CD4-positive, alpha-beta T cell treated with Interferon alpha-2 for 1 hour (primary cell): ENCODE data around the gene WNT8A.

Source experiments
- DNase-seq, 2 donors: peaks; one replicate each; pipeline ENCODE4 v3.0.0-alpha.2; 2020 to 2022

The WNT8A gene

GRCh38 chr5:138092301-138092700 is 8.5 kb downstream of the WNT8A start:
- no peak for DNase-seq

- no peak for DNase-seq
Observed at GRCh38 chr5:138093036-138093435, 9.2 kb downstream of the WNT8A start.

- DNase-seq, result no peak
Observed at GRCh38 chr5:138095100-138095907, 11.5 kb downstream of the WNT8A start.

- no peak for DNase-seq
Observed at GRCh38 chr5:138096363-138096762, 12.5 kb downstream of the WNT8A start.

- DNase-seq, result no peak
Observed at GRCh38 chr5:138096997-138097828, 13.4 kb downstream of the WNT8A start.

- DNase-seq, result peak in 1 of 2 donors; percentile 1
Observed at GRCh38 chr5:138102454-138103318, 18.9 kb downstream of the WNT8A start.

- no peak for DNase-seq
Observed at GRCh38 chr5:138103319-138103637, 19.4 kb downstream of the WNT8A start.

- no peak for DNase-seq
Observed at GRCh38 chr5:138105709-138106108, 21.9 kb downstream of the WNT8A start.

- DNase-seq, result no peak
Observed at GRCh38 chr5:138107213-138107612, 23.4 kb downstream of the WNT8A start.

- no peak for DNase-seq
Observed at GRCh38 chr5:138109463-138110265, 25.8 kb downstream of the WNT8A start.

- DNase-seq, result no peak
Observed at GRCh38 chr5:138110266-138110963, 26.6 kb downstream of the WNT8A start.

GRCh38 chr5:138111181-138111580 is 27.3 kb downstream of the WNT8A start:
- no peak for DNase-seq

- DNase-seq, result no peak
Observed at GRCh38 chr5:138111937-138112336, 28.1 kb downstream of the WNT8A start.

GRCh38 chr5:138115254-138115653 is 31.4 kb downstream of the WNT8A start:
- DNase-seq, result no peak

GRCh38 chr5:138128334-138128733 is 44.5 kb downstream of the WNT8A start:
- DNase-seq, result no peak

GRCh38 chr5:138129347-138129746 is 45.5 kb downstream of the WNT8A start:
- DNase-seq, result no peak

GRCh38 chr5:138132543-138132942 is 48.7 kb downstream of the WNT8A start:
- no peak for DNase-seq

GRCh38 chr5:138138949-138139780 is 55.3 kb downstream of the WNT8A start, which contains the start of gene NME5:
Gene NME5, minus strand, starts transcription at chr5:138139428. Its CDS starts 648 bp downstream, at chr5:138138780.
- DNase-seq, result no peak

- no peak for DNase-seq
Observed at GRCh38 chr5:138139781-138140090, 55.9 kb downstream of the WNT8A start.

- DNase-seq, result no peak
Observed at GRCh38 chr5:138140268-138140667, 56.4 kb downstream of the WNT8A start.
